ENCODE results near the gene GATA5. TPM values are rescaled to one million over a fixed set of nuclear protein-coding genes. Genes with fewer than 3 reads are reported as not detected.

The GATA5 gene
- total RNA-seq, 1 experiment from 2014 or later, result 0.96 TPM

GRCh38 chr20:62496568-62497218, 20.9 kb upstream of the GATA5 start:
- Histone ChIP-seq H3K27ac (no peak overlapping the region), H3K36me3 (ENCODE audit: low read depth) (no peaks in the 10 kb centered on the region), H3K79me2 (ENCODE audit: low read depth) (no peaks in the 10 kb centered on the region), H2AFZ (no peak overlapping the region), H3K4me2 (no peak overlapping the region), H3K9me3 (ENCODE audit: insufficient read depth, low read depth) (no peaks in the 10 kb centered on the region), H3K27me3 (ENCODE audit: insufficient read depth, low read depth) (no peaks in the 10 kb centered on the region), H3K4me1 (replicated peaks; ENCODE audit: insufficient read depth) (no peaks in the 10 kb centered on the region), H3F3A (ENCODE audit: insufficient read depth, low read depth) (peaks cover 16% of the 10 kb centered on the region), H3K9me2 (ENCODE audit: insufficient read depth) (no peaks in the 10 kb centered on the region), H3K4me3 (no peak overlapping the region), H4K20me1 (ENCODE audit: insufficient read depth) (no peaks in the 10 kb centered on the region)
- CTCF ChIA-PET, result no interaction called here
- peak; percentile 80 for TF ChIP-seq CTCF (conservative IDR thresholded peaks at IDR 0.05)
- TF ChIP-seq EZH2 (IDR thresholded peaks at IDR 0.05; ENCODE audit: low read depth), result no peak
- POLR2A ChIA-PET (ENCODE audit: unreplicated experiment), result no interaction called here
- intact Hi-C loops (cut with micrococcal nuclease; ENCODE audit: unreplicated experiment), result loop anchor here (2.0 to 5.0 kb wide), 2 partner anchors 84 to 194 kb away; partner anchors contain the start of gene ADRM1
- BruUV-seq (replicated peaks), result no TSS peak
- peak in 1 of 2 experiments; percentile 34 for DNase-seq

- no peaks in the 10 kb centered on the region for H3K27me3 ChIP-seq (ENCODE audit: insufficient read depth, low read depth)
- peaks cover 14% of the 10 kb centered on the region; the same call in 1 of the 2 replicates for H3F3A ChIP-seq (ENCODE audit: insufficient read depth, low read depth)
- no TSS peak for BruUV-seq (replicated peaks)
- no peak for TF ChIP-seq EZH2 (IDR thresholded peaks at IDR 0.05; ENCODE audit: low read depth)
- no peak for TF ChIP-seq CTCF (conservative IDR thresholded peaks at IDR 0.05)
- H3K9me3 ChIP-seq (ENCODE audit: insufficient read depth, low read depth), result no peaks in the 10 kb centered on the region
- no peak overlapping the region for H2AFZ ChIP-seq
- no peak for DNase-seq
- H3K79me2 ChIP-seq (ENCODE audit: low read depth), result no peaks in the 10 kb centered on the region
- ChIA-PET CTCF (no interaction called here), POLR2A (ENCODE audit: unreplicated experiment) (no interaction called here)
- H3K4me1 ChIP-seq (replicated peaks; ENCODE audit: insufficient read depth), result no peaks in the 10 kb centered on the region
- intact Hi-C loops (cut with micrococcal nuclease; ENCODE audit: unreplicated experiment), result loop anchor here (2.0 to 5.0 kb wide), 2 partner anchors 84 to 193 kb away; partner anchors contain the start of gene ADRM1
- no peaks in the 10 kb centered on the region for H3K36me3 ChIP-seq (ENCODE audit: low read depth)
- no peaks in the 10 kb centered on the region for H4K20me1 ChIP-seq (ENCODE audit: insufficient read depth)
- no peak overlapping the region for H3K4me3 ChIP-seq
- no peak overlapping the region for H3K4me2 ChIP-seq
- no peaks in the 10 kb centered on the region for H3K9me2 ChIP-seq (ENCODE audit: insufficient read depth)
- no peak overlapping the region for H3K27ac ChIP-seq
Observed at GRCh38 chr20:62495749-62496567, 20.2 kb upstream of the GATA5 start.

GRCh38 chr20:62494980-62495748, 19.4 kb upstream of the GATA5 start:
- H3K4me1 ChIP-seq (replicated peaks; ENCODE audit: insufficient read depth), result peaks cover under 1% of the 10 kb centered on the region; the same call in 1 of the 2 replicates
- no peaks in the 10 kb centered on the region for H3K27me3 ChIP-seq (ENCODE audit: insufficient read depth, low read depth)
- no peak for TF ChIP-seq CTCF (conservative IDR thresholded peaks at IDR 0.05)
- H3K9me2 ChIP-seq (ENCODE audit: insufficient read depth), result no peaks in the 10 kb centered on the region
- DNase-seq, result no peak
- H3K36me3 ChIP-seq (ENCODE audit: low read depth), result no peaks in the 10 kb centered on the region
- H3F3A ChIP-seq (ENCODE audit: insufficient read depth, low read depth), result peaks cover 7% of the 10 kb centered on the region; the same call in 1 of the 2 replicates
- intact Hi-C loops (cut with micrococcal nuclease; ENCODE audit: unreplicated experiment), result loop anchor here (5.0 kb wide), 1 partner anchor 83 kb away; no protein-coding TSS in a partner anchor
- no peaks in the 10 kb centered on the region for H3K9me3 ChIP-seq (ENCODE audit: insufficient read depth, low read depth)
- CTCF ChIA-PET, result no interaction called here
- H3K4me2 ChIP-seq, result no peak overlapping the region
- no peak overlapping the region for H3K27ac ChIP-seq
- POLR2A ChIA-PET (ENCODE audit: unreplicated experiment), result no interaction called here
- H3K79me2 ChIP-seq (ENCODE audit: low read depth), result no peaks in the 10 kb centered on the region
- no peaks in the 10 kb centered on the region for H4K20me1 ChIP-seq (ENCODE audit: insufficient read depth)
- no peak overlapping the region for H2AFZ ChIP-seq
- H3K4me3 ChIP-seq, result no peak overlapping the region
- no TSS peak for BruUV-seq (replicated peaks)

Data from PC-9 (cell line).